Mucosa of rectum (tissue), 2 donors: Measurements from ENCODE around the gene DYNC1I2.

ENCODE experiments used
- H3K27ac ChIP-seq, 2 donors: one replicate each; pipeline ENCODE4 v1.7.0; 2013; ENCODE audit warnings: inconsistent platforms in 2 of 2, low read depth in 2 of 2, low read length in 2 of 2
- H3K27me3 ChIP-seq, 2 donors: one replicate each; pipeline ENCODE4 v1.7.0; 2013; ENCODE audit warnings: low read length in 2 of 2; ENCODE audit not compliant: control insufficient read depth in 2 of 2, insufficient read depth in 2 of 2
- H3K36me3 ChIP-seq, 2 donors: one replicate each; pipeline ENCODE4 v1.7.0; 2013; ENCODE audit warnings: low read length in 2 of 2; ENCODE audit not compliant: control insufficient read depth in 2 of 2, insufficient read depth in 2 of 2
- H3K4me1 ChIP-seq, 2 donors: one replicate each; pipeline ENCODE4 v1.7.0; 2013; ENCODE audit warnings: low read length in 2 of 2, mild to moderate bottlenecking in 1 of 2; ENCODE audit not compliant: control insufficient read depth in 2 of 2, insufficient read depth in 2 of 2
- H3K4me3 ChIP-seq, 2 donors: one replicate each; pipeline ENCODE4 v1.7.0; 2013; ENCODE audit warnings: low read length in 2 of 2
- H3K9ac ChIP-seq, 2 donors: one replicate each; pipeline ENCODE4 v1.7.0; 2013; ENCODE audit warnings: low read length in 2 of 2, low read depth in 1 of 2, mild to moderate bottlenecking in 1 of 2
- H3K9me3 ChIP-seq, 2 donors: one replicate each; pipeline ENCODE4 v1.7.0; 2013; ENCODE audit warnings: low read length in 2 of 2; ENCODE audit not compliant: control insufficient read depth in 2 of 2
- donor health status: healthy.
- donor health status: Normal muscosa, but diverticular disease.

DYNC1I2 gene

DNA sequence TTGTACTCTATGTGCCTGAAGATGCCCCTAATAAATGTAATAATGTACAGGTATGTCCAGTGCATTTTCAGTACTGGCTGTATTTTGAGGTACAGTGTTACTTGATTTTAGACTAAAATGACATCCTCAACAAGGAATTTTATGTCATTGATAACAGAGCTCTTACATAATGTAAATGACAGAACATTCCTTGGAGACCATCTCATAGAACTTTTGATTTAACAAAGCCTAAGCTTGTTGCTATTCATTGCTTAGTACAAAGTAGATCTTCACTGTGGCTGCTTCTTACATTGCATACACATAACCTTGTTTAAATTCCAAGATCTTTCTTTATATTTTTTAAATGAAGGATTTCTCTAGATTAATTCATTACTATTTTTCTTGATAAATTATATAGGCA is 24.1 kb downstream of the DYNC1I2 start:
- Histone ChIP-seq H3K36me3 (peaks cover 6 to 9% of the 10 kb centered on the region in 2 donors), H3K4me3 (no peak overlapping the region), H3K9ac (no peak overlapping the region), H3K4me1 (no peaks in the 10 kb centered on the region), H3K9me3 (no peaks in the 10 kb centered on the region), H3K27me3 (no peaks in the 10 kb centered on the region), H3K27ac (no peak overlapping the region)

DNA sequence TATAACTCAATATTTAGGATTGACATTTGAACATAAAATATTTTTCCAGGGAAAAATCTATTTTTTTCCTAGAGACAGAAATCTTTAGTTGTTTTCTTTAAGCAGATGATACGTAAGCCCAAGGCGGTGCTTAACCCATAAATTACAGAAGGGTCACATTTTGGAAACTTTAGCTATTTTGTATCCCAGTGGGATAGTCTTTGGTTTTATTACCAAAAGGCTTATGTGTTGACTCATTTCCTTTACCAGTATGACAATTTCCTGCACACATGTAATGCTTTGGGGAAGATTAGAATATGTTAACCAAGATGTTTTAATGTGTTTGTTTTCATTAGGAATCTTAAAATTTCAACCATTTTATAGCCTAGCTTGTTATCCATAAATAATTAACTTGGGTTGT is 24.8 kb downstream of the DYNC1I2 start:
- Histone ChIP-seq H3K4me1 (no peaks in the 10 kb centered on the region), H3K9ac (no peak overlapping the region), H3K36me3 (peaks cover 6 to 12% of the 10 kb centered on the region in 2 donors), H3K27me3 (no peaks in the 10 kb centered on the region), H3K4me3 (no peak overlapping the region), H3K9me3 (no peaks in the 10 kb centered on the region), H3K27ac (no peak overlapping the region)

DNA sequence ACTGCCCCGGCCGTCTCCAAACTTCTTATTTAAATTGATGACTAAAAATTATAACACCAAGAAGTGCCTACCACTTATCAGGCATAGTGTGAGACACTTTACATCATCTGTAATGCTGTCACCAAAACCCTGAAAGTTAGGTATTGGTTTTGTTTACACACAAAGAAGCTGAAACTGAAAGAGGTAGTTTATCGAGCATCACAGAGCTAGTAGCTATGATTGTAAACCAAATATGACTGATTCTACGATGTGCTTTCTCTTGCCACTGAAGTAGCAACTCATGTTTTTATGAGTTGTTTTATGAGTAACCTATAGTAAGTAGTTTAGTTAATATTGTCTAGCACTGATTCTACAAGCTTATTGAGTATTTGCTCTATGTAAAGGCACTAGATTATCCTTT is 31.5 kb downstream of the DYNC1I2 start:
- Histone ChIP-seq H3K27ac (no peak overlapping the region), H3K4me3 (no peak overlapping the region), H3K9me3 (no peaks in the 10 kb centered on the region), H3K9ac (no peak overlapping the region), H3K36me3 (peaks cover 14 to 33% of the 10 kb centered on the region in 2 donors), H3K4me1 (no peaks in the 10 kb centered on the region), H3K27me3 (no peaks in the 10 kb centered on the region)

DNA sequence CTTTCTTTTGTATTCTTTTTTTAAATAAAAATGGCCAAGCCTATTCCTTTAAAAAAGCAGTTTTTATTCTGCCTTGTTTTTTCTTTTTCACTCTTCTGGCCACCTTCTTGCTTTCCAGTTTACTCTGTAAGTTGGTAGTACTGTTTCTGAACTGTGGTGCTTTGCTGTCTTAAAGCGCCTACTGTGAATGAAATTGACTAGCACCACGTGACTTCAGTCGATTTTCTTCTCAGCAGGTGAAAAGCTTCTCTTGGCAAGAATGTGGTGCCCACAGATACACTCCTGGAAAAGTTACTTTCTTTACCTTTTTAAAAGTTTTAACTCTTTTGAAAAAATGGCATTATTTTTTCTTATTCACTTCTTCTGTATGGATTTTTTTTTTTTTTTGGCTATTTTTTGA is 32.4 kb downstream of the DYNC1I2 start:
- Histone ChIP-seq H3K4me3 (no peak overlapping the region), H3K36me3 (peaks cover 22 to 37% of the 10 kb centered on the region in 2 donors), H3K9ac (no peak overlapping the region), H3K9me3 (no peaks in the 10 kb centered on the region), H3K4me1 (no peaks in the 10 kb centered on the region), H3K27ac (no peak overlapping the region), H3K27me3 (no peaks in the 10 kb centered on the region)

DNA sequence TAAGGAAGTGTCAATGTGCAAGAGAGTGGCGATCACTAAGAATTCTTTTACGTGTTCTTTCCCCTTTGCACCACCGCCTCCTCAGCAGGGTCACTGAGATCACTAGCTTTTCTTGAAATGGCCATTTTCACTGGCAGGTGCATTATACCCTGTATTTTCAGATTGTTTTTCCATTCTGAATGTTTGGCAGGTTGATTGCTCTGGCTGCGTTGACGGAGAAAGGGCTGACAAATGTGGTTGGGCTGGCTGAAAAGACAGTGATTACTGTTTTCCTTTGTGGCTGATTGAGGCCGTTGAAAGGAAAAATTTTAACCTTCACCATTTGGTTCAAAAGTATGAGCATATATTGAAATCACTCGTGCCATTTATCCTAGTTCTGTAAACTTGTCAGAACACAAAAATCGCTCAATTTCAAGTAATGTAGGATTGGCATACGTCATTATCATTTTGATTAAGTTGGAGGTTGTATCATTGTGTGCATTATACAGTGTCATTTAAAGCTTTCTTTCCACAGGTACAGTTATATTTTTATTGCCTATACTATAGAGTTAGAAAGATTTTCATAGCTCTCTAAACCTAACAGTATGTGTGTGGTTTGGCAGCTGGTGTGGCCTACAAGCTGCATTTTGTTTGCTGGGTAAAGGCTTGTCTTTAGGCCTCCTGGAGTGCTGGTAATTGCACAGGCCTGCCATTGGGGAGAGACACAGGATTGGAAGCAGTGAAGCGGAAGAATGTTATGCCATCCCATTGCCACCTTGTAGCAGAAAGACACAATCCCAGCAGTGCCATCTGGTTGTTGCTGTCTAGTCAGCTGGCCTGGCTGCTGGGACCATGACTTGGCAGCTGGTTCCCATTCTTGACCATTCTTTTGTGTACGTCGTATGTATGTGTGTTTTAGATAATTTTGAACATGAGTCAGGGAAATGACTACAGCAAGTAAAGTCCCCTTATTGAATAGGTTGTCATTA is 36.7 kb downstream of the DYNC1I2 start:
- H3K9ac ChIP-seq, result no peak overlapping the region
- no peaks in the 10 kb centered on the region for H3K9me3 ChIP-seq
- H3K36me3 ChIP-seq, result peaks cover 31 to 41% of the 10 kb centered on the region in 2 donors
- no peaks in the 10 kb centered on the region for H3K4me1 ChIP-seq
- no peak overlapping the region for H3K27ac ChIP-seq
- no peak overlapping the region for H3K4me3 ChIP-seq
- H3K27me3 ChIP-seq, result no peaks in the 10 kb centered on the region

DNA sequence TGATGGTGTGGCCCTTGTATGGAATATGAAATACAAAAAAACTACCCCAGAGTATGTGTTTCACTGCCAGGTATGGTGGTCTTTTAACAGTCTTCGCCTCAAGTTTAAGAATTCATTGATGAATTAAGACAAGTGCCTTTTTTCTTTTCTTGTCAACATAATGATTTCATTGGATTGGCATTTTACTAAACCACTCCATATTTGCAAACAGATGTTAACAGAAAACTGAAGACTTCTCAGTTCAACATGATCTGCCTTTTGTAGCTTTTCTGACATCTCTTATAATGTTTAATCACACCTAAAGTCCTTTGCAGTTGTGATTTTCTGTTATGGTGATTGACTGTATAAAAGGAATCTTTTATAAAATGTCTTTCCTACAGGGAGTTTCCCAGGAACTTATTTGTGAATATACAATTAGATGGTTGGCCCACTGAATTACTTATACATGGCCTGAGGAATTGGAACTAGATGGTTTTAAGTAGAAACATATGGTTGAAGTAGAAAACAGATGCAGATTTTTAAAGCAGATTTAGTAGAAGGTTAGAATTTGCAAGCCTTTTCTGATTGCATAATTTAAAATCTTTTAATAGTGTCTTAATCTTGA is 39.7 kb downstream of the DYNC1I2 start:
- Histone ChIP-seq H3K27me3 (no peaks in the 10 kb centered on the region), H3K4me3 (no peak overlapping the region), H3K27ac (no peak overlapping the region), H3K36me3 (peaks cover 48 to 64% of the 10 kb centered on the region in 2 donors), H3K4me1 (no peaks in the 10 kb centered on the region), H3K9ac (no peak overlapping the region), H3K9me3 (no peaks in the 10 kb centered on the region)

DNA sequence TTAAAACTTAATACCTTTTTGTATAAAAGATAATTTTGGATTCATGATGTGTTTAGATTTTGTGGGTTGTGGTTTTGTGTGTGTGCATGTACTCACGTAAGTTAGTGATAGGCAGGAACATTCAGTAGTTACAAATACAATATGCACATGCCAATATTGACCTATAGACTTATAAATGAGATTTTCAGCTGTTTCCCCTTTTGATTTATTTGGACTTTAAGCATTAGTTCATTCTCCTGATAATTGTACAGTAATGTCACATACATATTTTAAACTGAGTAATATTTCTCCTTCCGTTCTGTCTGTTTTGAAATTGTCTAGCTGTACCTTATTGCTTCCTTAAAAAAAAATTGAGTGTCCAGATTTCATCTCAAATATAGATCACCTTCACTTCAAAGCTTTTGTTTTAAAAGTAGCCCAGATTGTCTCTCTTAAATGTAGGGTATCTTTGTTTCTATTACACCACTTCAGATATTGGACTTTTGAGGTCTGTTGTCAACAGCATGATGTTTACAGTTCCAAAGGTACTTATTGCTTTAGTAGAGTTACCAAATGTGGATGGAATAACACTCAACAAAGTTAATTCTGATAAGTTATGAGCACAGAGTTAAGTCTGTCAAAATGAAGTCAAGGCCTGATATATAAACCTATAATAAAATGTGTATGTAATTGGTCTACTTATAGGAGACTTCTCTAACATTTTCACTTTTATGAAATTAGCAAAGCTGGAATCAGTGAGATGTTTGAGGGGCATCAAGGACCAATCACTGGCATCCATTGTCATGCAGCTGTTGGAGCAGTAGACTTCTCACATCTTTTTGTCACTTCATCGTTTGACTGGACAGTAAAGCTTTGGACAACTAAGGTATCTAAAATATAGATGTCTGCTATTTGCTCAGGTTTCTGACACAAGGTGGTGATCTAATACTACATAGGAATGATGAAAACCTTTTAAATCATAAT is 42.0 kb downstream of the DYNC1I2 start:
- Histone ChIP-seq H3K9me3 (no peaks in the 10 kb centered on the region), H3K27ac (no peak overlapping the region), H3K4me1 (no peaks in the 10 kb centered on the region), H3K9ac (no peak overlapping the region), H3K4me3 (no peak overlapping the region), H3K27me3 (no peaks in the 10 kb centered on the region), H3K36me3 (peaks cover 47 to 68% of the 10 kb centered on the region in 2 donors)

DNA sequence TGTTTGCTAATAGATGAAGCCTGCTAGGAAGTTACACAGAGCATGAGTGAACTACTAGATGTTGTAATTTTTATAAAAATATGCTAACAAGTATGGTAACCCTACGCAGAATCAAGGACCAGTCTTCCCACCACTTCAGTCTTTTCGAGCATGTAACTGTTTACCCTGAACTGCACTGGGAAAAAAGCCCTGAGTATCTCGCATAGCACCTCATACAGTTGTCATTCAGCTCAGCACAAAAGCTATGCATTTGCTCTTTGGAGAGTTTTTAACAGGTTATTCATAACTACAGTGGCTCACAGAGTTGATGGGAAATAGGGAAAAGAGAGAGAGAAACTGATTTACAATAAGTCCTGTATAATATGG is 42.7 kb downstream of the DYNC1I2 start:
- Histone ChIP-seq H3K36me3 (peaks cover 49 to 68% of the 10 kb centered on the region in 2 donors), H3K4me1 (no peaks in the 10 kb centered on the region), H3K4me3 (no peak overlapping the region), H3K9me3 (no peaks in the 10 kb centered on the region), H3K9ac (no peak overlapping the region), H3K27me3 (no peaks in the 10 kb centered on the region), H3K27ac (no peak overlapping the region)

DNA sequence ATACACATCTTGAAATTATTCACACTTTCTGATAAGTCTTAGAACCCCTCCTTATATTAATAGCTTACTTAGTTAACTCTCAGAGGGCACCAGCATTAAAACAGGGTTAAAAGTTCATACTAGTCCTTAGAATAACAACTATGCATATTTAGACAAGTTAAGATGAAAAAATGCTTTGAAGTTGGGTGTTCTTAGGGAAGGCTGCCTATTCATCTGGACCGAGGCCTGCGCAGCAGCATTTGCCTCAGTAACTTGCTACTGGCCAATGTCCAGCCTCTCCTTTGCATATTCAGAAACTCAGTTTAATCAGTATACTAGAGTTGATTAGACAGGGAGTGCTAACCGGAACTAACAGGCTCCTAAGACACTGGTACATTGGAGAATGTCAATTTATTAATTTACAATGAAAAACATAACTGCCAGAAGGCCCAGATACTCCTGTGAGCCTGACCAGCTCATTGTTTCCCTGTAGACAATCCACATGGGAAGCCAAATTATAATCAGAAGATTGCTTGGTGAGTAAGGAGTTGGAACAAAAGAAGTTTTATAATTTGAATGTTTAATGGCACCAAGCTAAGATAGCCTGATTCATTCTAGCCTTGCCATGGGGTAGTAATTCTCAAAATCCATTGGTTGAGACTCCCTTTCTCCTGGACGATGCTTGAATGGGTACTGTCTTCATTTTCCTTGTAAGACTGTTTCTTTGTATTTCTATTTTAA is 48.9 kb downstream of the DYNC1I2 start:
- H3K9ac ChIP-seq, result no peak overlapping the region
- H3K4me1 ChIP-seq, result no peaks in the 10 kb centered on the region
- no peak overlapping the region for H3K4me3 ChIP-seq
- H3K27ac ChIP-seq, result no peak overlapping the region
- H3K36me3 ChIP-seq, result peaks cover 45% of the 10 kb centered on the region in 2 donors
- no peaks in the 10 kb centered on the region for H3K9me3 ChIP-seq
- no peaks in the 10 kb centered on the region for H3K27me3 ChIP-seq
